Type B pancreatic cell (in vitro differentiated cells): Measurements from ENCODE around the gene MCM3AP. TPM values are rescaled to one million over a fixed set of nuclear protein-coding genes. Genes with fewer than 3 reads are reported as not detected.
"Not testable (repeated sequence)": the region's sequence is repeated elsewhere in the genome, so short reads cannot be mapped to it uniquely, and the experiment has no call there.

Experiments
- DNase-seq: peaks from one replicate; pipeline ENCODE4 v3.0.0; 2021; ENCODE audit warnings: mixed read lengths; ENCODE audit not compliant: unreplicated experiment; ENCODE audit errors: extremely low spot score
- H3K27ac Mint-ChIP-seq: 2 replicates; pipeline ENCODE4 v1.8.0; 2021; ENCODE audit warnings: mild to moderate bottlenecking, mixed read lengths
- H3K27me3 Mint-ChIP-seq: 2 replicates; pipeline ENCODE4 v1.8.0; 2021; ENCODE audit warnings: mixed read lengths
- H3K36me3 Mint-ChIP-seq: 2 replicates; pipeline ENCODE4 v1.8.0; 2021; ENCODE audit warnings: mixed read lengths
- H3K4me1 Mint-ChIP-seq: one replicate; pipeline ENCODE4 v1.8.0; 2021; ENCODE audit warnings: mixed read lengths; ENCODE audit not compliant: unreplicated experiment
- H3K4me3 Mint-ChIP-seq: 2 replicates; pipeline ENCODE4 v1.8.0; 2021; ENCODE audit warnings: mild to moderate bottlenecking, mixed read lengths
- H3K9me3 Mint-ChIP-seq: 2 replicates; pipeline ENCODE4 v1.8.0; 2021; ENCODE audit warnings: mixed read lengths
- CTCF ChIP-seq: fragments of 200-600 bp; sonication (generic); conservative IDR thresholded peaks from 2 replicates; pipeline ENCODE4 v1.5.0; 2021; ENCODE audit warnings: antibody characterized with exemption, mild to moderate bottlenecking
- total RNA-seq: library from RNA; stranded (reverse); gene quantifications from 2 replicates; pipeline ENCODE4 v1.2.1, GENCODE V29; 2021; ENCODE audit warnings: low replicate concordance

MCM3AP gene
- total RNA-seq, 1 donor from 2014 or later = 120 TPM

- no peak for TF ChIP-seq CTCF
- Mint-ChIP-seq H3K27ac (no peak overlapping the region), H3K27me3 (no peaks in the 10 kb centered on the region), H3K4me3 (no peak overlapping the region), H3K4me1 (no peaks in the 10 kb centered on the region), H3K9me3 (no peaks in the 10 kb centered on the region), H3K36me3 (peaks cover 24% of the 10 kb centered on the region)
- no peak for DNase-seq
These were observed 40.0 kb downstream of the MCM3AP start for GRCh38 chr21:46245213-46245915.

GRCh38 chr21:46244602-46245001 lies 40.8 kb downstream of the MCM3AP start:
- no peak overlapping the region for H3K4me3 Mint-ChIP-seq
- H3K36me3 Mint-ChIP-seq = peaks cover 24% of the 10 kb centered on the region

GRCh38 chr21:46243960-46244361 lies 41.5 kb downstream of the MCM3AP start:
- H3K27ac Mint-ChIP-seq = no peak overlapping the region
- no peaks in the 10 kb centered on the region for H3K4me1 Mint-ChIP-seq
- H3K9me3 Mint-ChIP-seq = no peaks in the 10 kb centered on the region
- H3K36me3 Mint-ChIP-seq = peaks cover 29% of the 10 kb centered on the region
- no peaks in the 10 kb centered on the region for H3K27me3 Mint-ChIP-seq
- no peak overlapping the region for H3K4me3 Mint-ChIP-seq
- DNase-seq = no peak
- no peak for TF ChIP-seq CTCF

More at GRCh38 chr21:46244602-46245001, 40.8 kb downstream of the MCM3AP start:
- H3K27ac Mint-ChIP-seq = no peak overlapping the region
- no peaks in the 10 kb centered on the region for H3K4me1 Mint-ChIP-seq
- no peak for DNase-seq
- H3K27me3 Mint-ChIP-seq = no peaks in the 10 kb centered on the region
- no peaks in the 10 kb centered on the region for H3K9me3 Mint-ChIP-seq
- no peak for TF ChIP-seq CTCF

GRCh38 chr21:46243325-46243724 lies 42.1 kb downstream of the MCM3AP start:
- Mint-ChIP-seq H3K36me3 (peaks cover 33% of the 10 kb centered on the region), H3K27me3 (no peaks in the 10 kb centered on the region), H3K9me3 (no peaks in the 10 kb centered on the region), H3K27ac (no peak overlapping the region), H3K4me3 (no peak overlapping the region), H3K4me1 (no peaks in the 10 kb centered on the region)
- TF ChIP-seq CTCF = no peak
- no peak for DNase-seq

GRCh38 chr21:46241577-46241976 lies 43.8 kb downstream of the MCM3AP start:
- H3K4me3 Mint-ChIP-seq, H3K9me3 Mint-ChIP-seq, DNase-seq, H3K27me3 Mint-ChIP-seq, H3K27ac Mint-ChIP-seq, H3K4me1 Mint-ChIP-seq: not testable (repeated sequence)
- peaks cover 29% of the 10 kb centered on the region for H3K36me3 Mint-ChIP-seq

GRCh38 chr21:46239817-46240325 lies 45.5 kb downstream of the MCM3AP start:
- no peak for DNase-seq
- Mint-ChIP-seq H3K4me1 (no peaks in the 10 kb centered on the region), H3K36me3 (peaks cover 31% of the 10 kb centered on the region), H3K9me3 (no peaks in the 10 kb centered on the region), H3K27ac (no peak overlapping the region), H3K4me3 (no peak overlapping the region), H3K27me3 (no peaks in the 10 kb centered on the region)
- TF ChIP-seq CTCF = no peak
